Germinal center (tissue), 1 donor: ENCODE data around the gene RBBP7.
"Not testable (repeated sequence)": the region's sequence is repeated elsewhere in the genome, so short reads cannot be mapped to it uniquely, and the experiment has no call there.

Source experiments
- DNase-seq: peaks from one replicate; pipeline ENCODE4 v3.0.0; 2012; ENCODE audit warnings: mixed read lengths, low spot score

Gene RBBP7

DNA sequence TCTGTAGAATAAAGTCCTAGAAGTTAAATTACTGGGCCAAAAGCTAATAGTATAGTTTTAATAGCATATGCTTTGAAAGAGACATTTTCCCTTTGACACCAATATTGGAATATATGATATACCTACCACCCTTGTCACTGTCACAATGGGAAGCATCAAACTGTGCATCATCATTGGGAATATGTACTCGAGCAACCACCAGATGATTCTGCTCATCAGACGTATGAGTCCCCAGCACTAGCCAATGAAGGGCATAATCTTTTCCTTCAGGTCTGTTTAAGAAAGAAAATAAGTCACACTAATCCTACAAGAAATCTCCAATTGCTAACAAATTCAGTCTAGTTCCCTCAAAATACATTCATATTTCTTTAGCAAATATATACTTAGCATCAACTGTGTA is 7.3 kb downstream of the RBBP7 start:
- no peak for DNase-seq

DNA sequence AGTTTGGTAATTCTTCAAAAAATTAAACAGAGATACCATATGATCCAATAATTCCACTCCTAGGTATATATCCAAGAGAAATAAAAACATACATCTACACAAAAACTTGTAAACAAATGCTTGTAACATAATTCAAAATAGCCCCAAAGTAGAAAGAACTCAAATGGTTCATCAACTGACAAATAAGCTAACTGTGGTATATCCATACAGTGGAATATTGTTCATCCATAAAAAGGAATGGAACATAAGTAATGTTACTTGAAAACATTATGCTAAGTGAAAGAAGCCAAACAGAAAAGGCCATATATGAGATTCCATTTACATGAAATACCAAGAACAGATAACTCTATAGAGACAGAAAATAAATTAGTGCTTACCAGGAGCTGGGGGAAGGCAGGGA is 13.4 kb downstream of the RBBP7 start:
- DNase-seq, result no peak

DNA sequence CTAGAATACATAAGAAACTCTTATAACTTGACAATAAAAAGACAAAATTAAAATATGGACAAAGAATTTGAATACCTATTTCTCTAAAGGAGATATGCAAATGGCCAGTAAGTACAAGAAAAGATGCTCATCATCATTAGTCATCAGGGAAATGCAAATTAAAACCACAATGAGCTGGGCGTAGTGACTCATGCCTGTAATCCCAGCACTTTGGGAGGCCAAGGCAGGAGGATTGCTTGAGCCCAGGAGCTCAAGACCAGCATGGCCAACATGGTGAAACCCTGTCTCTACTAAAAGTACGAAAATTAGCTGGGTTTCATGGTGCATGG is 14.1 kb downstream of the RBBP7 start:
- not testable (repeated sequence) for DNase-seq

DNA sequence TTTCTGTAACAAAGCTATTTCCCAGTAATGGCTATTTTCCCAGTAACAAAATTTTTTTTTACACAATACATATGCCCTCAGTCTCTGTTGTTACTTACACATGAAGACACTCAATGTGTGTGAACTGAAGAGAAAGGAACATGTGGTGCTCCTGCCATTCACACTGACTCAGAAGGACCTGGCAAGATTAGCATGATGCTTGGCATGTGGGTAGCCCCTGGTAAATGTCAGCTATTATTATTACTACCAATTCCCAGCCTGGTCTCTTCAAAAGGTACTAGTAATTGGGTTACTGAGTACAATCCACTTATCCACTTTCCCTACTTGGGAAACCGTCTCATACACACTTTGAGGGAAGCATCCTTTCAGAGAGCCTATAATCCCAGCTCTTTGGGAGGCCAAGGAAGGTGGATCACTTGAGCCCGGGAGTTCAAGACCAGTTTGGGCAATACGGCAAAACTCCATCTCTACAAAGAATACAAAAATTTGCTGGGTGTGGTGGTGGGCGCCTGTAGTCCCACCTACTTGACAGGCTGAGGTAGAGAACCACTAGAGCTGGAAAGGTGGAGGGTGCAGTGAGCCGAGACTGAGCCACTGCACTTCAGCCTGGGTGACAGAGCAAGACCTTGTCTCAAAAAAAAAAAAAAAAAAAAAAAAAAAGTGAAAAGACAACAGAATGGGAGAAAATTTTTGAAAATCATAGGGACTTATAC is 14.6 kb downstream of the RBBP7 start:
- no peak for DNase-seq

DNA sequence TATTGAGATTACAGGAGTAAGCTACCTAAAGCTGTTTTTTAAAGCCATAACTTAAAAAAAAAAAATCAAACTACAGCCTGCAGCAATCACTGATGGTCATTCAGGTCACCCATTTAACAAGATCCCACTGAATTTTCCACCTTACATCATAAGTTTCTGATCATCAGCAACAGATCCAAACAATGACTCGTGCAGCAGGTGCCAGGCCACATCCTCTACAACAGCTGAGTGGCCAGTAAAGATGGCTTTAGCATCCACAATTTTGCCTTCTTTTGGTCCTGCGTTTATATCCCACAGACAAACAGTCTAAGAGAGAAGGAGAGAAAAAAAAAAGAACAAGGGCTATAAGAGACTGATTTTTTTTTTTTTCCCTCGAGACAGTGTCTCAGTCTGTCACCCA is 16.6 kb downstream of the RBBP7 start:
- no peak for DNase-seq

DNA sequence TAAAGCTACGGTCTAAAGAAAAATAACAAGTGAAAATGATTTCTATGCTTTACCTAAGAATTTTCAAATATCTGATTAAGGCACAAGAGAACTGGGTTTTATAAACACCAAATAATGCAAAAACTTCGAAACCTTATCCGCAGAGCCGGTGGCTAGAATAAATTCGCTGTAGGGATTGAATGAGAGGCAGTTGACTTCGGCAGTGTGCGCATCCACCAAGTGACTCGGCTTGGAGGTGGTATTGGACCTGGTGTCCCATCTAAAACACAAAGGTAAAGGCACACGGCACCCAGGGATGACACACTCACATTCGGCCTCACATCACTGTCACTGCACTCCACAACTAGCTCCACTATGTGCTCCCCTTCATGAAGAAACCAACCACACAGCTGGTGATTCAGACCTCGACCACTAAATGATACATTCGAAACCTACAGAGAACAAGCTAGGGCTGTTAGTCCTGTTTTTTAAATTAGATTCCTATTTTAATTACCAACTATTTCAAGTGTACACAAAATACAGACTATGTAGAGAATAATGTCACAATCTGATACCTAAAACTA is 17.5 kb downstream of the RBBP7 start:
- DNase-seq, result no peak

DNA sequence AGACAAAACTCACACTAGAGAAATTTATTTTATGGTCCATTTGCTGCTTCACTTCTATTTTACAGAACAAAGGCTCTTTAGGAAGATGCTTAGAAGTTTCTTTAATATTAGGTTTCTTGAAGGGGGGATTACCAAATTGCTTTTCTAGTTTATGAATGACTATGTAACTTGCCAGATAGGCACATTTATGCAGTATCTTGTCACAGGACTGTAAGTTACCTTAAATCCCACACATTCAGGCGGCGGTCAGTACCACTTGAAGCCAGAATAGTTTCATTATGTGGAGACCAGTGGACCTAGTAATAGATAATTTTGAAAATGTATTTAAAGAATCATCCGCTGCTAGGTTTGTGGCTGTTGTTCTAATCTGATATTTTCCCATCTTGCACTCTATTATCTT is 18.3 kb downstream of the RBBP7 start:
- DNase-seq, result no peak

DNA sequence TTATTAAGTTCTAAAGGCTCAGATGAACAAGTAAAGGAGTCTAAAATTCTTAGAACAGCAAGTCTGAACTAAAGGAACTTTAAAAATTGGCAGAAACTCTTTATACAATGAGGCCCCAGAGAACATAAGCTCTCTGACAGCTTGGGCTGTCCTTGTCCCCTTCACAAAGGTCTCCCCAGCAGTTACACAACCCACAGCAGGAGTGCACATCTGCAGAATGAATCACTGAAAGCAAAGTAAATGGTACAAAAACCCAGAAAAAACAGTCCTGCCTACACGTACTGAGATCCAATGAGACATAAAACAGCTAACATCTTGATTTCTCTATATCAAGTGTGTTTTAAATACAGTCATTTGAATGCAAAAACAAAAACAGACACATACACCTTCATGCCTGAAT is 18.7 kb downstream of the RBBP7 start:
- no peak for DNase-seq

DNA sequence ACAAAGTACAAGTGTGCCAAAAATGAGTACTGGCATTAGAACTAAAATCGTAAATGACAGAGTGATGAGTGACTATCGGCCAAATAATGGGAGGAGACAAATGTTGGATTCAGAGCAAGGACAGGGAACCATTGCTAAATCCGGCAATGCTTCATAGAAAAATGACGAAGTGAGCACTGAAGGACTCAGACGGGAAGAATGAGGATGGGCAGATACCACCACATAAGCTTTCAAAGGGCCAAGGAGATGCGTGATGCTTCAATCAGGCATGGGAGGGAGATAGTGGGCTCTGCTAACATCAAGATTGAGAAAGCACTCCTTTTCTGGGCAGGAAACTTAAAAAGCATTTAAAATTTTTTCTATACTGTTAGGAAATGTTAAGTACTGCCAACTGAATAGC is 21.6 kb downstream of the RBBP7 start:
- DNase-seq, result no peak

DNA sequence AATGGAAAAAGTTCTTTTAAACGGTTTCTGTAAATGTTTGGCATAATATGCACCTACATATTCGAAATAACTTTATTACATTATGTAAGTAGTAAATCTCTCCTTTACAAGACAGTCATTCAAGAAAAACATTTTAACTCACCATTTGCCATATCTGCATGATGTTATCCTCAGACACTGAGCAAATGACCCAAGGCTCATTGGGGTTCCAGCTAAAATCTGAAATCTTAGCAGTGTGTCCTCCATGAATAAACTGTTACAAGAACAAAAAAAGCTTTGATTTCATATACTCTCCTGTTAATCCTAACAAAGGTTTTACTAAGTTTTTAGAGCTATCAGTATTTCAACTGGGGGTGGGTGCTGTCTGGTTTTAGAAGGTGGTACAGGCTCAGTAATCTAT is 24.5 kb downstream of the RBBP7 start:
- DNase-seq, result no peak

DNA sequence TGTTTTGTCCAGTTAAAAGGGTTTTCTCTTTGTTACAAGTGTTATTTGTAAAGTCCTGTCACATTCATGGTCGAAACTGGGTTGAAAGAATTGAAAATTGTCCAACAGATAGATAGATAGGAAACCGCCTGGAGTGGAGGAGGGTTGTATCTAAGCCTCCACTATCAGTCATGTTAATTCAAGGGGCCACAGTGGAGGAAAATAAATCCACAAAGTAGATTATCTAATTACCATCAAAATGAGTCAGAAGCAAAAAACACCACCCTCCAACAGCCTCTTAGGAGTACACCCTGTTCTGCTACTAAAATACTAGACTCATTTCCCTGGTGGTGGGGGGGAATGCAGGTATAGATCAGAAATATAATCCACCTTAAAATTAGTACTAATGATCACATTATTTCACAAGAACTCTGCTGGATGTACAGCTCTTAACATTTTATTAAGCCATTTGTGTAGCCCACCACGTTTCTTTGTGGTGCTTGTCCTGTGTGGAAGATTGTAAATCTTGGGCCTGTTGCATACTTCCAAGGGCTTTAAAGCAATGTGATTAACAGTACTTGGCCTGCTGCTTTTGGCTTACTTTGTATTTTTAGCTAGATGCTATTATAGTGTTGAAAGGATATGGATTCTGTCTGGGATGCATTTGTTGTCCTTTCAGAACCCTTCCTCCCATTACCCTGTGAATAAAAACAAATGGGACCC is 26.8 kb downstream of the RBBP7 start:
- DNase-seq, result no peak

DNA sequence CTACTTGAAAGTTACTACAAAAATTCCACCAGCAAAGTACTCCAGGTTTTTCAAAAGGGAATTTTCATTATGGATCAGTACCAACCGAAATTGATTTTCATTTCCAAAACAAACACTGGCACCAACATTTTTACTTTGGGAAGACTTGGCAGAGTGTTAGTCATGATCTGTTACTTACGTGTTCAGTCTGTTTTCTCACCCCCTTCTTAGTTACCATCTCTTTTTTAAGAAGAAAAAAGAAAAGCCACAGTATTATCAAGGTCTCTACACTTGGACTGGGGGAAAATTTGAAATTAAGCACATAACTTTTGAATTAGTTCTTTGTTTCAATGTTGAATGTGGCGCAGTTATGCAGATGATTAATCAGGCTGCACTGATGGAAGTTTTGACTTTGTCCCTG is 27.5 kb downstream of the RBBP7 start:
- DNase-seq, result no peak

DNA sequence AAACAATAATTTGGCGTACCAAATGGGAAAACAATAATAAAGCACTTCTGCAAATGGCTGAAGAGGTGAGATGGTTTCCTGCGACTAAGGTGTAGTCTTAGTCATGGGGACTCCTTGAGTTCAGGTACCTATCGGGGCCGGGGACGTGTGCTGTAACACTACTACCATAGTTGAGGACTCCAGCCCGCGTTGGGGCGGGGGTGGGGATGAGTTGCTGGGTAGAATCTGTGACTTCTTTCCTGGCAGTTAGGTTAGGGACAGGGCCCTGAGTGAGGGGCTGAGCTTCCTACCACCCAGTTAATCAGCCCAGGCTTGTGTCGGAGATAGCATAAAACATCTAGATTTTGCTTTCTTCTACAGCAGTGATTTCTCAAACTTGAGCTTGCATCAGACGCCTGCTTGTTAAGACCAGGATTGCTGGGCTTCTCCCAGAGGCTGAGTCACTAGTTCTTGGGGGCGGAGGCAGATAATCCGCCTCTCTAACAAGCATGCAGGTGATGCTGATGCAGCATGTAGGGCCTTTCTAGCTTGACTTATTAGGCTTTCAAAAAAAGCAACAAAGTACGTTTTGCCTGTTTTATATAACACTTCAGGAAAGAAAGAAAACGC is 30.2 kb downstream of the RBBP7 start:
- DNase-seq, result no peak

DNA sequence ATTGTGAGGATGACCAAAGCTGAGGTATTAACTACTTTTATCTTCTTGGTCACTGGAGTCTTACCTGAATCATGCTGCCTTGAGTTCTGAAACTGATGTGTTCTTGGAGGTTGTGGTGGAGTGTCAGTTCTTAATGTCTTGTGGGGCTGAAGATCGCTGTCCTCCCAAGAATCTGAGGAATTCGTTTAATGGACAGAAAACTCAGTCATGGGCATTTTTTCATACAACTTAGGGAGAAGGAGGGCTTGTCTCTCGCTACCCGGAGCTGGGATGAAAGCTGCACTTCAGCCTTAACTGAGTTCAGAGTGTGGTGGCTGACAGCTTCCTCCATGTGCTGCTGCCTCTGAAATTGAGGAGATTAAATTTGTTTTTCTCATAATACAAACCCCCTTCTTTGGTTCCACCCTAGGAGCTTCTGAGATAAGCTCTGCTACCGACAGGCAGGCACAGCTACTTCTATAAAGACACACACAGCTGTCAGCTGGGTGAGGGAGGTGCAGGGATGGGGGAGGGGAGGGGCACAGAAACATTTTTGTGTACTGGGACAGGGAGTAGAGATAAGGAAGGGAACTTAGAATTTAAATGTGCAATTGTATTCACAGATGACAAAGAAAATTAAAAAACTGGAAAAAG is 30.8 kb downstream of the RBBP7 start:
- DNase-seq, result no peak

DNA sequence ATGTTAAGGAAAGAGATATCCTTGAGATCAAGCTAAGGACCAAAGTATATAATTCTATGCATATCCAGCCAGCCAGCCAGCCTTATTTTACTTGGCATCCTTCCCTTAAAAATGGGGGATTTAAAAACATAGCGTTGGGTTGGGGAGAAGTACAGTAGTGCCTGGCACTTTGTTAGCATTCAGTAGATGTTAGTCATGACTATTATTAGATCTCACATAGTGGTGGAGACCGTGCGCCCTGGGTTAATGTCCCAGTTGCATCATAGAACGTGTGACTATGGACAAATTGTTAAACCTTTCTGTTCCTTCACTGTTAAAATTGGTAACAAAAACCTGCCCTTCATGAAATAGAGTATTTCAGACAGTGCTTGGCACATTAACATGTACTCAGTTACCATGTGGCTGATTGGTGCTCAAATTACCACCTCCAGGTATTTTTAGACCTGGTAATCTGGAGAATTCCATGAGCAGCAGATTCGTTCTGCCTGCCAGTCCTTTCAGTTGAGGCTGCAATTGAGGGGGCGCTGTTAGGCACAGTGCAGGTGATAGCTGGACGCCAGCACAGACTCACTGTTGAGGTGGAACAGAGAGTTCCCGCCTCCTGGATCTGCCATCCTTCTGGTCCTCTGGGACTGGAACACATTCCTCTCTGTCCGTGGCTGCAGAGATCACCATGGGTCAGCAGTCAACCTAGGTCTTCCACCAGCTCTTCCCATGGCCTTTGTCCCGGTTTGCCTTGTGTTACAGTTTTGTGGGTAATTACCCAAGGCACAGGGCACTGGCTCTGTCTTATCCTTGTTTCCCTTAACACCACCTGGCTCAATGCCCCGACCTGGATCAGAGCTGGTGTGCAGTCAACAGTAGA is 31.7 kb downstream of the RBBP7 start:
- no peak for DNase-seq

DNA sequence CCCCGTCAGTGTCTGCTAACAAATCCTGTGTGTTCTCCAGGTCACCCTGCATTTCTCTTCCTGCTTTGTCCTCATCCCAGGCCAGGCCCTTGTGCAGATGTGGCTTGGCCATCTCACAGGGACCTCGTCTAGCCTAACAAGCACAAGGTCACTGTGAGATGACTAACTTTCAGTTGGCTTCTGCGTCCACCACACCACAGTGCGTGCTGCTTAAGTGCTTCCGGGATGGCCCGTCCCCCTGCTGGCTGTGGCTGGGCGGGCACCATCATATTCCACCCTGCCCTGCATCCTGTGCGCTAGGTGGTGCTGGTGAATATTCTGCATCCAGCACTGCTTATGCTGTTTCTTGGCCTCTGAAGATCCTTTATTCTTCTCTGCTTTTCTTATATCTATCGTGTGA is 33.8 kb downstream of the RBBP7 start:
- DNase-seq, result peak; percentile 8

DNA sequence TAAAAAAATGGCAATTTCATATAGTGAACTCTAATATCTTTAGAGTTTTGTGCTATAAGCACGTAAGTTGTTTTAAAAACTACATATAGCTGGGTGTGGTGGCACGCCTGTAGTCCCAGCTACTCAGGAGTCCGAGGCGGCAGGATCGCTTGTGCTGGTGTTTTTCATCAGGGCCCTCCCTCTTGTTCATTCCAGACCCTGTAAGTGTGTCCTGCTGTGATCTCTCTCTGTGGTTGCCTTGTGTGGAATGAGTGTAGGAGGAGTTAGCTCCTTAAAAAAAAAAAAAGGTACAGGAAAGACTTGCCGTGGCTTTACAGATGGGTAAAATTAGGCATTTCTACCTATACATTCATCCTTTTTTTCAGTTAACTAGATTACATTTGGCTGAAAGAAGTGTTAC is 35.4 kb downstream of the RBBP7 start:
- no peak for DNase-seq

DNA sequence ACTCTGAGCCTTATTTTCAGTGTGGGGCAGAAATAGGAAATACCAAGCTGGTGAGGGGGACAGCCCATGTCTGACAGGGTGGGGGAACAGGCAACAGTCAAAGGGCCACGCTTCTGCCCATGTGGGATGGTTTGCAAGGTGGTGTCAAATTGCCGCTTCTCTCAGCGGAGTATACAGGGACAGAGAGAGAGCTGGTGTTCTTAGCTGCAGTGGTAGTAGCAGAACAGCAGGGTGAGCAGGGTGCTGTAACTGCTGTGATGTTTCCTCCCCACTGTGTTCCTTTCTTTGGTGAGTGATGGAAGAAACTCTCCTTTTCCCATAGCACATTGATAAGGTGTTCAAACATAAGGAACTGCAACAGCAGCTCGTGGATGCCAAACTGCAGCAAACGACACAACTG is 37.9 kb downstream of the RBBP7 start:
- DNase-seq, result no peak

DNA sequence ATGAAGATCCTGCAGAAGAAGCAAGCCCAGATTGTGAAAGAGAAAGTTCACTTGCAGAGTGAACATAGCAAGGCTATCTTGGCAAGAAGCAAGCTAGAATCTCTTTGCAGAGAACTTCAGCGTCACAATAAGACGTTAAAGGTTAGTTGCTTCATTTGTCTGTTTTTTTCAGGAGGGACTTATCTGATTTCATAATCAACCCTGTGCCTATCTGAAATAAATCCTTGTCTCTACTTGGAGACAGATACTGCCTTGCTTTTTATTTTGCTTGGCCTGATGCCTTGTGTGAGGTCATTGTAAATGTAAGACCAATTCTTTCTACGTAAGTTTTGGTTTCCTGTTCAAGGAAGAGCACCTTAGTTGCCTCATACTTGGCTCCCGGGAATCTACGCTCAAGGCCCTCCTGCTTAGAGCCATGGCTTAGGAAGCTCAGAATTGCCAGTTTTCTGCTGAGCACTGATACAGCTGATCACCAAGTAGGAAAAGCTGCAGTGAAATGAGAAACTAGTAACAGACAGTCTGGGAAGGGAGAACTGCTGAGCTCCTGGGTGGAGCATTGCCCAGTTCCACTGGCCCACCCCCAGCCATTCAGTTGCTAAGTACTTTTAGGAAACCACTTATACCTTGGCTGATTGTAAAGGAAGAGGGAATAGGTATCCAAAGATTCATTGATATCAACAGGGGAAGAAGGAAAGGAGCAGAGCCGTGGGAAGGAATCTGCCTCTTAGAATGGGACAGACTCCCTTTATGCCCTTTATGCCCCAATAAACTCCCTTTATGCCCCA is 41.8 kb downstream of the RBBP7 start:
- DNase-seq, result no peak

DNA sequence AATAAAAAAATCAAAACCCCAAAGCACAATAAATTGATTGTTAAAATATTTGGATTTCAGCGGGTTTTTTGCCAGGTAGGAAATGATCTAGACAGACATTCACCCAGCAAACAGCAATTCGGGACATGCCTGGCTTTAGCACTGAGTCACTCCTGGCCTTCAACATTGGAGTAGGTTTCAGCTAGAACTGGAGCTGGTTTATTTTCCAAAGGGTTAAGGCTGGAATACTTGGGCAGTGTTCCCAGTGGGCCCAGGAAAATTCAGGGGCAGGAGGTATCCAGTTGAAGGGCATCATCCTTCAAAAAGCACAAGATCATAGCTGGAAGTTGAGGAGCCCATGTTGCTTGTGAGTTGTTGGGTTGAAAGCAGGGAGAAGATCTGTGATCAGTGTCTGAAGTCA is 42.9 kb downstream of the RBBP7 start:
- DNase-seq, result no peak

DNA sequence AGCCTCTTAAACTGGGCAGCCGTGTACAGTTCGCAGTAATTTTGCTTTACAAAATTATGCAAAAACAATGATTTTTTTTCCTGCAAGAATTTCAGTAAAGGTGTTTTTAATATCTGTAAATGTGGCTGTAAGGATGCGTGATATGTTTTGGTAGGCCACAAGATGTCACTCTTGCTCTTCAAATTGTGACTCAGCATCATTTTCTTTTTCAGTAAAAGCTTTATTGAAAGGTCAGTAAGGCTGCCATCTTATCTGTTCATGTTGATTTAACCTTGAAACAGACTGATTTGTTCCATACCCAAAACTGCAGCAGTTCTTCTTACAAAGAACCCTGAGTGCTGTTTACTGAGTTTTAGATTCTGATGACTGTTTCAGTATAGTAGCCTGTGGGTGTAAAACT is 44.0 kb downstream of the RBBP7 start:
- no peak for DNase-seq
